GM18517 (cell line): ENCODE measurements around the gene RAD9B.

Experiments used
- ATAC-seq: cut with Tn5 transposase; IDR thresholded peaks from one replicate; pipeline ENCODE4 v1.9.1; 2021; ENCODE audit warnings: mild to moderate bottlenecking, moderate library complexity; ENCODE audit not compliant: unreplicated experiment

Gene RAD9B

GRCh38 chr12:110550981-110551380 is 48.9 kb downstream of the RAD9B start:
- ATAC-seq: no peak
